Lower leg skin (tissue), 4 donors: ENCODE data around the gene FOXN1. TPM values are rescaled to one million over a fixed set of nuclear protein-coding genes. Genes with fewer than 3 reads are reported as not detected.
"Not testable (repeated sequence)": the region's sequence is repeated elsewhere in the genome, so short reads cannot be mapped to it uniquely, and the experiment has no call there.

Experiments
- DNase-seq, 2 donors: peaks; one replicate each; pipeline ENCODE4 v3.0.0-alpha.2; 2019; ENCODE audit warnings: low spot score in 2 of 2
- H3K4me3 ChIP-seq: fragments of 200-600 bp; sonication (generic); 2 replicates; pipeline ENCODE4 v1.5.1; 2017; ENCODE audit warnings: mild to moderate bottlenecking, low read depth; ENCODE audit not compliant: poor library complexity, severe bottlenecking
- CTCF ChIP-seq, 3 donors: fragments of 450-650 bp; IDR thresholded peaks; one replicate each; pipeline ENCODE4 v1.5.1; 2016; ENCODE audit warnings: antibody characterized with exemption in 3 of 3, mild to moderate bottlenecking in 3 of 3, moderate library complexity in 2 of 3
- POLR2A ChIP-seq, 2 donors: fragments of 450-650 bp; IDR thresholded peaks; one replicate each; pipeline ENCODE4 v1.6.1; 2016 to 2017; ENCODE audit warnings: antibody characterized with exemption in 2 of 2, mild to moderate bottlenecking in 1 of 2, moderate library complexity in 1 of 2
- WGBS, 2 donors: methylation state at CpG; one replicate each; pipeline ENCODE4 v1.1.5; 2018; 5-methylcytosine and 5-hydroxymethylcytosine counted together
- intact Hi-C: fragments of 100-400 bp; cut with DNase I; formaldehyde crosslinking; loops from one replicate; pipeline ENCODE4 v1.15.0; 2023; ENCODE audit warnings: low total_unique reads
- total RNA-seq, 4 donors: library from RNA; depleted of rRNA; stranded (reverse); fragments of >200 nt; gene quantifications; one replicate each; pipeline ENCODE4 v1.1.0, GENCODE V29; 2016

The FOXN1 gene
- total RNA-seq, 4 donors from 2014 or later, result 28.9 to 65.0 (median 45.4) TPM

DNA sequence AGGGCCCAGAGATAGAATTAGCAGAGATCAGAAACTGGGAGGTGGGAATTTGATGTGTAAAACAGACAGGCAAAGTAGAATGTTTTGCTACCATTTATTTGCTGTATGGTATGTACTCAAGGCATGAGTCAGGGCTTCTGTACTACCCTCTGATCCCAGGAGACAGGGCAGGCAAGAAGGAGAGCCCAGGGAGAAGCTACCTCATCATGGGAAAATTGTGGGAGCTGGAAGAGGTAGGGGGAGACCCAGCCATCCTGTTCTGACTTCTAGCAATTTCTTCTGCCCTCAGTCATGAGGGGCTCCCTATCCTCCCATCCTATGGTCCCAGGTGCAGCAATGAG, 66.9 kb downstream of the FOXN1 start:
- DNase-seq, result no peak
- H3K4me3 ChIP-seq, result no peak overlapping the region
- TF ChIP-seq POLR2A (IDR thresholded peaks at IDR 0.05) (no peak), CTCF (IDR thresholded peaks at IDR 0.05) (no peak)
- intact Hi-C loops, result no loop called here

GRCh38 chr17:28573521-28573920, 67.4 kb downstream of the FOXN1 start:
- 89 to 92% methylated on average over 9 of the region's 9 CpGs for WGBS, 2 donors
- TF ChIP-seq POLR2A (IDR thresholded peaks at IDR 0.05) (no peak), CTCF (IDR thresholded peaks at IDR 0.05) (no peak)
- H3K4me3 ChIP-seq, result no peak overlapping the region
- intact Hi-C loops, result no loop called here
- DNase-seq, result no peak

- intact Hi-C loops, result no loop called here
- 94 to 98% methylated on average over 6 of the region's 6 CpGs for WGBS, 2 donors
- no peak for DNase-seq
- no peak overlapping the region for H3K4me3 ChIP-seq
- TF ChIP-seq POLR2A (IDR thresholded peaks at IDR 0.05) (no peak), CTCF (IDR thresholded peaks at IDR 0.05) (no peak)
Measured at GRCh38 chr17:28573966-28574480, 67.9 kb downstream of the FOXN1 start.

GRCh38 chr17:28574526-28574925, 68.4 kb downstream of the FOXN1 start:
- DNase-seq, result no peak
- no peak overlapping the region for H3K4me3 ChIP-seq
- WGBS, 2 donors, result 86 to 87% methylated on average over 7 of the region's 7 CpGs
- no peak for TF ChIP-seq POLR2A (IDR thresholded peaks at IDR 0.05)
- TF ChIP-seq CTCF (IDR thresholded peaks at IDR 0.05), result no peak
- intact Hi-C loops, result no loop called here

DNA sequence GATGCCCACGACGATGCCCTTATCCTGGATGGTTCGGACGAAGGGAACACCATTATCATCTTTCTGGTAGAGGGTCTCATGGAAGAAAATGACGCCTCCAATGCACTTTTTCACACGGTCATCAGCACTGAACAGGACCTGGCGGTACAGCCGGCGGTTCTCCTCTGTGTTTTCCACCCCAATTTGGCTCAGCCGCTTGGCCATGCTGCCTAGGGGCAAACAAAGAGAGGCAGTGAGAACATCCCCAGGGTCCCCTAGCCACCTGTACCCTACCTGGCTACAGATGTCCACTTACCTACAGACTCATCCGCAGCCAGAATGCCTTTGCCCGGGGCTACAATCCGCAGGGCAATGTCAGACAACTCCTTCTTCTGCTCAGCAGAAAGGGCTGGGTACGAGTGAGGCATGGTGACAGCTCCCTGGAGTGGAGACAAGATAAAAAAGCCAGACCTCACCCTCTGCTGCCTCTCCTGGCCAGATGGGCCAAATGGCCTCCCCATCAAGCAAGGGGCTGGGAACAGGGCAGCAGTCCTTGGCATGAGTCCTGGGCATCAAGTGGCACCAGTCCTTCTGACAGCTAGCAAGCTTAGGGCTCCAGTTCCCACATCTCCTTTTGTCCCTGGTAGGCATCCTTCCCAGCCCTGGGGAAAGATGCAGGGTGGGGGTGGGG, 69.1 kb downstream of the FOXN1 start:
- 92% methylated on average over 14 of the region's 14 CpGs for WGBS, 2 donors
- TF ChIP-seq CTCF (IDR thresholded peaks at IDR 0.05), result no peak
- TF ChIP-seq POLR2A (IDR thresholded peaks at IDR 0.05), result no peak
- H3K4me3 ChIP-seq, result no peak overlapping the region
- intact Hi-C loops, result no loop called here
- no peak for DNase-seq

- DNase-seq, intact Hi-C loops, H3K4me3 ChIP-seq: not testable (repeated sequence)
- WGBS, 2 donors, result 69 to 78% methylated on average over 3 of the region's 3 CpGs
Measured at GRCh38 chr17:28576016-28576415, 69.9 kb downstream of the FOXN1 start.
